ENCODE results near the gene CERK.

CERK gene

GRCh38 chr22:46731246-46732040 is 6.6 kb downstream of the CERK start:
- DNase-seq (ENCODE audit: low read depth), result no peak

- no peak for DNase-seq (ENCODE audit: low read depth)
These were observed 7.3 kb downstream of the CERK start for GRCh38 chr22:46730568-46731245.

GRCh38 chr22:46728470-46728869 is 9.6 kb downstream of the CERK start:
- DNase-seq (ENCODE audit: low read depth), result no peak

GRCh38 chr22:46727813-46728364 is 10.2 kb downstream of the CERK start:
- no peak for DNase-seq (ENCODE audit: low read depth)

GRCh38 chr22:46726986-46727317 is 11.1 kb downstream of the CERK start:
- no peak for DNase-seq (ENCODE audit: low read depth)

GRCh38 chr22:46726066-46726985 is 11.7 kb downstream of the CERK start:
- DNase-seq (ENCODE audit: low read depth), result no peak

- DNase-seq (ENCODE audit: low read depth), result no peak
These were observed 13.0 kb downstream of the CERK start for GRCh38 chr22:46725096-46725495.

- DNase-seq (ENCODE audit: low read depth), result no peak
These were observed 14.2 kb downstream of the CERK start for GRCh38 chr22:46723882-46724281.

GRCh38 chr22:46721501-46722085 is 16.5 kb downstream of the CERK start:
- no peak for DNase-seq (ENCODE audit: low read depth)

GRCh38 chr22:46719921-46720320 is 18.1 kb downstream of the CERK start:
- no peak for DNase-seq (ENCODE audit: low read depth)

- no peak for DNase-seq (ENCODE audit: low read depth)
These were observed 23.5 kb downstream of the CERK start for GRCh38 chr22:46714550-46714949.

- DNase-seq (ENCODE audit: low read depth), result no peak
These were observed 25.8 kb downstream of the CERK start for GRCh38 chr22:46712288-46712687.

GRCh38 chr22:46710806-46711205 is 27.2 kb downstream of the CERK start:
- DNase-seq (ENCODE audit: low read depth), result no peak

GRCh38 chr22:46708766-46709330 is 29.2 kb downstream of the CERK start:
- DNase-seq (ENCODE audit: low read depth), result no peak

GRCh38 chr22:46707827-46708570 is 30.1 kb downstream of the CERK start:
- DNase-seq (ENCODE audit: low read depth), result no peak

- DNase-seq (ENCODE audit: low read depth), result no peak
These were observed 30.7 kb downstream of the CERK start for GRCh38 chr22:46707305-46707704.

GRCh38 chr22:46706060-46706459 is 32.0 kb downstream of the CERK start:
- DNase-seq (ENCODE audit: low read depth), result no peak

- DNase-seq (ENCODE audit: low read depth), result no peak
These were observed 34.1 kb downstream of the CERK start for GRCh38 chr22:46703996-46704370.

- no peak for DNase-seq (ENCODE audit: low read depth)
These were observed 34.7 kb downstream of the CERK start for GRCh38 chr22:46703171-46703995.

GRCh38 chr22:46701262-46701661 is 36.8 kb downstream of the CERK start:
- no peak for DNase-seq (ENCODE audit: low read depth)
